ENCODE measurements around the gene ASAP2.
A peak's percentile ranks its signal among the peaks of the same experiment; 100 is the strongest.

ASAP2 gene

DNA sequence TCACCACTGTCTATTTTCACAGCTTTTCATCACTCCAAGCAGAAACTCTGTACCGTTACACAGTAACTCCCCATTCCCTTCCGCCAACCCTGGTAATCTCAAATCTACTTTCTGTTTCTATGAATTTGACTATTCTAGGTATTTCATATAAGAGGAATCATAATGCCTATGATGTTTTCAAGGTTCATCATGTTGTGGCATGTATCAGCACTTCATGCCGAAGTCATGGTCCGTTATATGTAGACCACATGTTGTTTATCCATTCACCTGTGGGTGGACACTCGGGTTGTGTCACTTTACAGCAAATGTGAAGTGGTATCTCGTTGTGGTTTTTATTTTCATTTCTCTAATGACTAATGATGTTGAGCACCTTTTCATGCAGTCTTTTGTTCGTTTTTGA is 238.5 kb downstream of the ASAP2 start:
- peak; percentile 10 for DNase-seq

GRCh38 chr2:9451231-9451630 is 244.6 kb downstream of the ASAP2 start:
- DNase-seq: no peak

Data from DMS79 (cell line).